ENCODE measurements around the gene SPNS1. TPM values are rescaled to one million over a fixed set of nuclear protein-coding genes. Genes with fewer than 3 reads are reported as not detected.
A peak's percentile ranks its signal among the peaks of the same experiment; 100 is the strongest.

Gene SPNS1
- total RNA-seq, 1 donor from 2014 or later, result 68.4 TPM

- Mint-ChIP-seq H3K27ac (ENCODE audit: unreplicated experiment) (no peak overlapping the region), H3K27me3 (ENCODE audit: unreplicated experiment) (no peaks in the 10 kb centered on the region), H3K36me3 (ENCODE audit: low read depth, unreplicated experiment) (no peaks in the 10 kb centered on the region), H3K4me3 (ENCODE audit: unreplicated experiment) (no peak overlapping the region), H3K9me3 (ENCODE audit: unreplicated experiment) (no peaks in the 10 kb centered on the region), H3K4me1 (ENCODE audit: unreplicated experiment) (no peaks in the 10 kb centered on the region)
- DNase-seq (ENCODE audit: low spot score), result no peak
- TF ChIP-seq, protein P1, sequence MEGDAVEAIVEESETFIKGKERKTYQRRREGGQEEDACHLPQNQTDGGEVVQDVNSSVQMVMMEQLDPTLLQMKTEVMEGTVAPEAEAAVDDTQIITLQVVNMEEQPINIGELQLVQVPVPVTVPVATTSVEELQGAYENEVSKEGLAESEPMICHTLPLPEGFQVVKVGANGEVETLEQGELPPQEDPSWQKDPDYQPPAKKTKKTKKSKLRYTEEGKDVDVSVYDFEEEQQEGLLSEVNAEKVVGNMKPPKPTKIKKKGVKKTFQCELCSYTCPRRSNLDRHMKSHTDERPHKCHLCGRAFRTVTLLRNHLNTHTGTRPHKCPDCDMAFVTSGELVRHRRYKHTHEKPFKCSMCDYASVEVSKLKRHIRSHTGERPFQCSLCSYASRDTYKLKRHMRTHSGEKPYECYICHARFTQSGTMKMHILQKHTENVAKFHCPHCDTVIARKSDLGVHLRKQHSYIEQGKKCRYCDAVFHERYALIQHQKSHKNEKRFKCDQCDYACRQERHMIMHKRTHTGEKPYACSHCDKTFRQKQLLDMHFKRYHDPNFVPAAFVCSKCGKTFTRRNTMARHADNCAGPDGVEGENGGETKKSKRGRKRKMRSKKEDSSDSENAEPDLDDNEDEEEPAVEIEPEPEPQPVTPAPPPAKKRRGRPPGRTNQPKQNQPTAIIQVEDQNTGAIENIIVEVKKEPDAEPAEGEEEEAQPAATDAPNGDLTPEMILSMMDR (IDR thresholded peaks at IDR 0.05; ENCODE audit: unreplicated experiment), result no peak
Measured at GRCh38 chr16:29022196-29022595, 47.6 kb downstream of the SPNS1 start.

- TF ChIP-seq, protein P1 (IDR thresholded peaks at IDR 0.05; ENCODE audit: unreplicated experiment), result no peak
- Mint-ChIP-seq H3K4me3 (ENCODE audit: unreplicated experiment) (no peak overlapping the region), H3K4me1 (ENCODE audit: unreplicated experiment) (no peaks in the 10 kb centered on the region), H3K36me3 (ENCODE audit: low read depth, unreplicated experiment) (no peaks in the 10 kb centered on the region), H3K27ac (ENCODE audit: unreplicated experiment) (no peak overlapping the region), H3K27me3 (ENCODE audit: unreplicated experiment) (no peaks in the 10 kb centered on the region), H3K9me3 (ENCODE audit: unreplicated experiment) (no peaks in the 10 kb centered on the region)
- DNase-seq (ENCODE audit: low spot score), result no peak
Measured at GRCh38 chr16:29023279-29024277, 49.0 kb downstream of the SPNS1 start.

GRCh38 chr16:29024278-29024677 is 49.7 kb downstream of the SPNS1 start:
- Mint-ChIP-seq H3K36me3 (ENCODE audit: low read depth, unreplicated experiment) (no peaks in the 10 kb centered on the region), H3K9me3 (ENCODE audit: unreplicated experiment) (no peaks in the 10 kb centered on the region), H3K4me1 (ENCODE audit: unreplicated experiment) (no peaks in the 10 kb centered on the region), H3K27me3 (ENCODE audit: unreplicated experiment) (no peaks in the 10 kb centered on the region), H3K27ac (ENCODE audit: unreplicated experiment) (no peak overlapping the region), H3K4me3 (ENCODE audit: unreplicated experiment) (no peak overlapping the region)
- DNase-seq (ENCODE audit: low spot score), result no peak
- TF ChIP-seq, protein P1 (IDR thresholded peaks at IDR 0.05; ENCODE audit: unreplicated experiment), result no peak

DNA sequence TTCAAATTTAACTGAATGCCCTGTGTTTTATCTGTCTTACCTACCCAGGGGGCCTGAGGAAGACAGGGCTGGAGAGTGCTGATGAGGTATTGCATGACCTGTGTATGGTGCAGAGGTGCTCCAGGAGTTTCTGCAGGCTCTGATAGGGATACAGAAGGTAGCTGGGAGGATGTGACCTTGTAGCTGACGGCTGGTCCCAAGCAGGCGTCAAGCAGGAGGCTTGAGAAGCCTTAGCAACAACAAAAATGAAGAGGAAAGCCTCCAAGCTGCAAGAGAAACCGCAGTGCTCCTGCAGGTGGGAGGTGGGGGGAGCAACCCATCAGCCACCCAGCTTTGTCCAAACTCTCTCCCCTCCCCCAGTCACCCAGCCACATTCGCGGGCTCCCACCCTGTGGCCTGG is 50.6 kb downstream of the SPNS1 start:
- no peaks in the 10 kb centered on the region for H3K4me1 Mint-ChIP-seq (ENCODE audit: unreplicated experiment)
- TF ChIP-seq, protein P1 (IDR thresholded peaks at IDR 0.05; ENCODE audit: unreplicated experiment), result no peak
- DNase-seq (ENCODE audit: low spot score), result no peak
- no peaks in the 10 kb centered on the region for H3K36me3 Mint-ChIP-seq (ENCODE audit: low read depth, unreplicated experiment)
- peaks cover 3% of the 10 kb centered on the region for H3K27me3 Mint-ChIP-seq (ENCODE audit: unreplicated experiment)
- no peak overlapping the region for H3K4me3 Mint-ChIP-seq (ENCODE audit: unreplicated experiment)
- H3K9me3 Mint-ChIP-seq (ENCODE audit: unreplicated experiment), result no peaks in the 10 kb centered on the region
- H3K27ac Mint-ChIP-seq (ENCODE audit: unreplicated experiment), result no peak overlapping the region

DNA sequence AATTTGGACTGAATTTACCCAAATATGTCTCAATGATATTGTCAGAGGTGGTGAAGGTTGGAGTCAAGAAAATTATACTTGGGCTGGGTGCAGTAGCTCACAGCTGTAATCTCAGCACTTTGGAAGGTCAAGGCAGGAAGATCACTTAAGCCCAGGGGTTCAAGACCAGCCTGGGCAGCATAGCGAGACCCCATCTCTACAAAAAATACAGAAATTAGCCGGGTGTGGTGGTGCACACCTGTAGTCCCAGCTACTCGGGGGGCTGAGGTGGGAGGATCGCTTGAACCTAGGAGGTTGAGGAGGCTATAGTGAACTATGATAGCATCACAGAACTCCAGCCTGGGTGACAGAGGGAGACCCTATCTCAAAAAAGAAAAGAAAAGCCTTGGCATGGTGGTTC is 51.2 kb downstream of the SPNS1 start:
- Mint-ChIP-seq H3K4me3 (ENCODE audit: unreplicated experiment) (no peak overlapping the region), H3K36me3 (ENCODE audit: low read depth, unreplicated experiment) (no peaks in the 10 kb centered on the region), H3K4me1 (ENCODE audit: unreplicated experiment) (no peaks in the 10 kb centered on the region), H3K9me3 (ENCODE audit: unreplicated experiment) (no peaks in the 10 kb centered on the region), H3K27me3 (ENCODE audit: unreplicated experiment) (peaks cover 3% of the 10 kb centered on the region), H3K27ac (ENCODE audit: unreplicated experiment) (peak overlapping the region; percentile 8)
- TF ChIP-seq, protein P1 (IDR thresholded peaks at IDR 0.05; ENCODE audit: unreplicated experiment), result no peak
- no peak for DNase-seq (ENCODE audit: low spot score)
